WTC11 (cell line): ENCODE data around the gene SFT2D3. TPM values are rescaled to one million over a fixed set of nuclear protein-coding genes. Genes with fewer than 3 reads are reported as not detected.
A peak's percentile ranks its signal among the peaks of the same experiment; 100 is the strongest.

Experiments used
- ATAC-seq: fragments of 200-7000 bp; cut with Tn5 transposase; 2 replicates; pipeline ENCODE4 v1.10.0; 2021; ENCODE audit warnings: mild to moderate bottlenecking, moderate library complexity
- CTCF ChIA-PET: fragments of 300-600 bp; sonication (Branson Sonifier 250); formaldehyde crosslinking; loops from one replicate; lab custom pipeline; 2021; ENCODE audit warnings: antibody characterized with exemption; lab: Charles Lee
- POLR2A ChIA-PET: fragments of 350-600 bp; sonication (Branson Sonifier 250); formaldehyde crosslinking; loops from one replicate; lab custom pipeline; 2021; ENCODE audit warnings: antibody characterized with exemption; lab: Charles Lee
- DNase-seq: peaks from one replicate; pipeline ENCODE4 v3.0.0; 2021; ENCODE audit warnings: low spot score
- H3K27ac Mint-ChIP-seq: 2 replicates; pipeline ENCODE4 v1.8.0; 2021; ENCODE audit warnings: mixed read lengths
- H3K27me3 Mint-ChIP-seq: 2 replicates; pipeline ENCODE4 v1.8.0; 2021; ENCODE audit warnings: low read depth, mild to moderate bottlenecking, moderate library complexity, mixed read lengths
- H3K36me3 Mint-ChIP-seq: 2 replicates; pipeline ENCODE4 v1.8.0; 2021; ENCODE audit warnings: mixed read lengths
- H3K4me1 Mint-ChIP-seq: 2 replicates; pipeline ENCODE4 v1.8.0; 2022; ENCODE audit warnings: mixed read lengths
- H3K4me3 Mint-ChIP-seq: 2 replicates; pipeline ENCODE4 v1.8.0; 2021; ENCODE audit warnings: mild to moderate bottlenecking, moderate library complexity, mixed read lengths
- H3K9me3 Mint-ChIP-seq: 2 replicates; pipeline ENCODE4 v1.8.0; 2021; ENCODE audit warnings: mixed read lengths
- ATF3 ChIP-seq: sonication (generic); formaldehyde crosslinking; conservative IDR thresholded peaks from 2 replicates; pipeline ENCODE4 v1.8.1; 2022; ENCODE audit warnings: mild to moderate bottlenecking, missing genetic modification reagents
- CDX4 ChIP-seq: fragments of 250-450 bp; sonication (Bioruptor Pico); IDR thresholded peaks from 2 replicates; pipeline ENCODE4 v1.9.0; 2021; ENCODE audit warnings: moderate library complexity, mild to moderate bottlenecking, inconsistent platforms, borderline replicate concordance
- ELF4 ChIP-seq: sonication (generic); formaldehyde crosslinking; IDR thresholded peaks from 2 replicates; pipeline ENCODE4 v1.8.1; 2022; ENCODE audit warnings: low read depth, mild to moderate bottlenecking, moderate library complexity, missing genetic modification reagents
- ERG ChIP-seq: fragments of 250-450 bp; sonication (Bioruptor Pico); IDR thresholded peaks from 2 replicates; pipeline ENCODE4 v1.8.0; 2021; ENCODE audit warnings: mild to moderate bottlenecking
- ETV6 ChIP-seq: sonication (generic); formaldehyde crosslinking; IDR thresholded peaks from 2 replicates; pipeline ENCODE4 v1.8.1; 2022; ENCODE audit warnings: mild to moderate bottlenecking, missing genetic modification reagents
- FOXK1 ChIP-seq: sonication (generic); formaldehyde crosslinking; IDR thresholded peaks from 2 replicates; pipeline ENCODE4 v1.8.0; 2022; ENCODE audit warnings: mild to moderate bottlenecking, moderate library complexity, missing genetic modification reagents
- HMGA2 ChIP-seq: fragments of 250-450 bp; sonication (Bioruptor Pico); IDR thresholded peaks from 2 replicates; pipeline ENCODE4 v1.4.0; 2021; ENCODE audit warnings: mild to moderate bottlenecking, moderate library complexity
- NFE2L1 ChIP-seq: sonication (generic); formaldehyde crosslinking; IDR thresholded peaks from 2 replicates; pipeline ENCODE4 v1.8.1; 2023; ENCODE audit warnings: missing genetic modification reagents
- NR1H2 ChIP-seq: sonication (generic); formaldehyde crosslinking; IDR thresholded peaks from 2 replicates; pipeline ENCODE4 v1.9.0; 2021; ENCODE audit warnings: mild to moderate bottlenecking, moderate library complexity, missing genetic modification reagents
- PRDM15 ChIP-seq: sonication (generic); formaldehyde crosslinking; IDR thresholded peaks from 2 replicates; pipeline ENCODE4 v1.8.0; 2022; ENCODE audit warnings: missing genetic modification reagents
- PREB ChIP-seq: sonication (generic); formaldehyde crosslinking; IDR thresholded peaks from 2 replicates; pipeline ENCODE4 v1.8.1; 2022; ENCODE audit warnings: mild to moderate bottlenecking, missing genetic modification reagents, moderate library complexity, borderline replicate concordance
- STAT6 ChIP-seq: sonication (generic); formaldehyde crosslinking; conservative IDR thresholded peaks from 2 replicates; pipeline ENCODE4 v1.8.1; 2023; ENCODE audit warnings: mild to moderate bottlenecking, low read depth, missing genetic modification reagents, moderate library complexity
- TEAD1 ChIP-seq: sonication (generic); formaldehyde crosslinking; IDR thresholded peaks from 2 replicates; pipeline ENCODE4 v1.8.0; 2022; ENCODE audit warnings: mild to moderate bottlenecking, missing genetic modification reagents
- ZMAT4 ChIP-seq: fragments of 250-450 bp; sonication (Bioruptor Pico); IDR thresholded peaks from 2 replicates; pipeline ENCODE4 v1.9.0; 2021; ENCODE audit warnings: mild to moderate bottlenecking
- ZNF219 ChIP-seq: sonication (generic); formaldehyde crosslinking; IDR thresholded peaks from 2 replicates; pipeline ENCODE4 v1.8.0; 2023; ENCODE audit warnings: missing genetic modification reagents, mild to moderate bottlenecking, borderline replicate concordance
- ZNF263 ChIP-seq: sonication (generic); formaldehyde crosslinking; IDR thresholded peaks from 2 replicates; pipeline ENCODE4 v1.8.1; 2022; ENCODE audit warnings: low read depth, mild to moderate bottlenecking, moderate library complexity, missing genetic modification reagents
- ZNF423 ChIP-seq: fragments of 250-450 bp; sonication (Bioruptor Pico); IDR thresholded peaks from 2 replicates; pipeline ENCODE4 v2.1.2; 2022; ENCODE audit warnings: mild to moderate bottlenecking, moderate library complexity
- total RNA-seq: library from RNA; stranded (reverse); gene quantifications from 3 replicates; pipeline ENCODE4 v1.2.3, GENCODE V29; 2021

Gene SFT2D3
- total RNA-seq, 1 experiment from 2014 or later, result 10.5 TPM

GRCh38 chr2:127665267-127665893 lies 35.9 kb upstream of the SFT2D3 start:
- Mint-ChIP-seq H3K27me3 (peaks cover 35% of the 10 kb centered on the region), H3K4me3 (peak overlapping the region; percentile 60; the same call in 1 of the 2 replicates), H3K36me3 (no peaks in the 10 kb centered on the region), H3K27ac (no peak overlapping the region), H3K4me1 (peaks cover 3% of the 10 kb centered on the region), H3K9me3 (peaks cover 3% of the 10 kb centered on the region)
- no peak for ATAC-seq
- POLR2A ChIA-PET, result no interaction called here
- CTCF ChIA-PET, result interaction anchor here (1.1 to 4.1 kb wide), 2 partner anchors 12 to 74 kb away, joined by 3 to 19 read pairs; no protein-coding TSS in a partner anchor
- DNase-seq, result no peak
- TF ChIP-seq NR1H2 (CRISPR knock-in tag), result no peak
- TF ChIP-seq ZNF263, result no peak
- TF ChIP-seq PREB (CRISPR knock-in tag), result no peak
- no peak for TF ChIP-seq ZNF423

- Mint-ChIP-seq H3K4me3 (no peak overlapping the region), H3K4me1 (no peaks in the 10 kb centered on the region), H3K27me3 (peaks cover 43% of the 10 kb centered on the region), H3K9me3 (no peaks in the 10 kb centered on the region), H3K27ac (no peak overlapping the region), H3K36me3 (no peaks in the 10 kb centered on the region)
- POLR2A ChIA-PET, result no interaction called here
- no peak for TF ChIP-seq PRDM15 (CRISPR knock-in tag)
- ATAC-seq (no peak), DNase-seq (no peak)
- CTCF ChIA-PET, result no interaction called here
Observed at GRCh38 chr2:127669056-127669455, 32.2 kb upstream of the SFT2D3 start.

- Mint-ChIP-seq H3K4me3 (no peak overlapping the region), H3K27me3 (peaks cover 40% of the 10 kb centered on the region), H3K9me3 (no peaks in the 10 kb centered on the region), H3K36me3 (no peaks in the 10 kb centered on the region), H3K27ac (no peak overlapping the region), H3K4me1 (peaks cover 3% of the 10 kb centered on the region; the same call in 1 of the 2 replicates)
- ChIA-PET POLR2A (no interaction called here), CTCF (no interaction called here)
- DNase-seq (no peak), ATAC-seq (no peak)
- TF ChIP-seq TEAD1 (no peak), ZNF423 (no peak), ERG (no peak), ZMAT4 (CRISPR knock-in tag) (no peak), CDX4 (CRISPR knock-in tag) (no peak), FOXK1 (CRISPR knock-in tag) (no peak), ATF3 (no peak), ZNF219 (CRISPR knock-in tag) (no peak), ELF4 (no peak), STAT6 (CRISPR knock-in tag) (no peak), NFE2L1 (CRISPR knock-in tag) (no peak), HMGA2 (CRISPR knock-in tag) (no peak), PREB (CRISPR knock-in tag) (no peak), ETV6 (CRISPR knock-in tag) (no peak)
Observed at GRCh38 chr2:127670055-127670956, 31.0 kb upstream of the SFT2D3 start.
